ENCODE measurements around the gene THG1L.
A peak's percentile ranks its signal among the peaks of the same experiment; 100 is the strongest.

The THG1L gene

GRCh38 chr5:157729858-157730257, 1.4 kb upstream of the THG1L start:
- no peak for DNase-seq

- DNase-seq: no peak
These were observed 334 bp upstream of the THG1L start for GRCh38 chr5:157730900-157731271.

- DNase-seq: no peak
These were observed 902 bp downstream of the THG1L start for GRCh38 chr5:157732130-157732514.

- no peak for DNase-seq
These were observed 1.5 kb downstream of the THG1L start for GRCh38 chr5:157732596-157733262.

- no peak for DNase-seq
These were observed 3.2 kb downstream of the THG1L start for GRCh38 chr5:157734436-157734835.

- no peak for DNase-seq
These were observed 4.8 kb downstream of the THG1L start for GRCh38 chr5:157735991-157736390.

GRCh38 chr5:157739388-157740228, 8.4 kb downstream of the THG1L start:
- DNase-seq: no peak

- DNase-seq: peak; percentile 15 to 62
These were observed 9.0 kb downstream of the THG1L start for GRCh38 chr5:157740229-157740610.

- no peak for DNase-seq
These were observed 9.9 kb downstream of the THG1L start for GRCh38 chr5:157741131-157741530.

- DNase-seq: peak; percentile 88 to 92
These were observed 12.2 kb downstream of the THG1L start, which contains the start of gene LSM11 for GRCh38 chr5:157743163-157744050. LSM11 (plus strand) TSS chr5:157743712; CDS start chr5:157743751, 39 bp downstream.

GRCh38 chr5:157744051-157745011, 13.1 kb downstream of the THG1L start:
- peak; percentile 2 to 14 for DNase-seq

- DNase-seq: no peak
These were observed 13.8 kb downstream of the THG1L start for GRCh38 chr5:157745041-157745456.

GRCh38 chr5:157747173-157747740, 16.0 kb downstream of the THG1L start:
- DNase-seq: no peak

- no peak for DNase-seq
These were observed 16.8 kb downstream of the THG1L start for GRCh38 chr5:157747766-157748700.

GRCh38 chr5:157748760-157749461, 17.7 kb downstream of the THG1L start:
- no peak for DNase-seq

GRCh38 chr5:157749462-157749799, 18.2 kb downstream of the THG1L start:
- DNase-seq: no peak

GRCh38 chr5:157750320-157750719, 19.1 kb downstream of the THG1L start:
- no peak for DNase-seq

- DNase-seq: no peak
These were observed 24.9 kb downstream of the THG1L start for GRCh38 chr5:157756122-157756521.

GRCh38 chr5:157758706-157759105, 27.5 kb downstream of the THG1L start:
- DNase-seq: no peak

All from CD4-positive, alpha-beta T cell treated with Interferon alpha-2 for 1 hour (primary cell).